Endodermal cell (in vitro differentiated cells): ENCODE data around the gene MEGF11. TPM values are rescaled to one million over a fixed set of nuclear protein-coding genes. Genes with fewer than 3 reads are reported as not detected.

Source experiments
- DNase-seq: peaks from one replicate; pipeline ENCODE4 v3.0.0-alpha.2; 2017
- H3K27ac ChIP-seq: 2 replicates; pipeline ENCODE4 v1.5.1; 2013; ENCODE audit warnings: mild to moderate bottlenecking, low read depth, low read length, moderate library complexity
- H3K27me3 ChIP-seq: 2 replicates; pipeline ENCODE4 v1.6.1; 2013; ENCODE audit warnings: mild to moderate bottlenecking, low read length, moderate library complexity; ENCODE audit not compliant: insufficient read depth, control insufficient read depth, poor library complexity, severe bottlenecking
- H3K36me3 ChIP-seq: 2 replicates; pipeline ENCODE4 v1.7.0; 2013; ENCODE audit warnings: mild to moderate bottlenecking, low read length, moderate library complexity; ENCODE audit not compliant: control insufficient read depth, insufficient read depth
- H3K4me1 ChIP-seq: one replicate; pipeline ENCODE4 v1.7.0; 2013; ENCODE audit warnings: low read length; ENCODE audit not compliant: control insufficient read depth, insufficient read depth
- H3K4me3 ChIP-seq: 2 replicates; pipeline ENCODE4 v1.5.1; 2013; ENCODE audit warnings: mild to moderate bottlenecking, low read length, moderate library complexity
- H3K9ac ChIP-seq: 2 replicates; pipeline ENCODE4 v1.6.1; 2013; ENCODE audit warnings: mild to moderate bottlenecking, low read length, moderate library complexity; ENCODE audit not compliant: poor library complexity, severe bottlenecking; ENCODE audit errors: extremely low read depth
- H3K9me3 ChIP-seq: 2 replicates; pipeline ENCODE4 v1.6.1; 2013; ENCODE audit warnings: mild to moderate bottlenecking, low read length, moderate library complexity; ENCODE audit not compliant: control insufficient read depth
- H3K27ac Mint-ChIP-seq: 2 replicates; pipeline ENCODE4 v1.8.0; 2020; ENCODE audit warnings: mixed read lengths
- H3K27me3 Mint-ChIP-seq: 2 replicates; pipeline ENCODE4 v1.8.0; 2021; ENCODE audit warnings: mild to moderate bottlenecking, mixed read lengths; ENCODE audit not compliant: insufficient read depth
- H3K36me3 Mint-ChIP-seq: 2 replicates; pipeline ENCODE4 v1.8.0; 2020; ENCODE audit warnings: low read depth, mixed read lengths
- H3K4me1 Mint-ChIP-seq: 2 replicates; pipeline ENCODE4 v1.8.0; 2020; ENCODE audit warnings: mixed read lengths
- H3K4me3 Mint-ChIP-seq: 2 replicates; pipeline ENCODE4 v1.8.0; 2020; ENCODE audit warnings: mild to moderate bottlenecking, moderate library complexity, mixed read lengths
- H3K9me3 Mint-ChIP-seq: 2 replicates; pipeline ENCODE4 v1.8.0; 2020; ENCODE audit warnings: mild to moderate bottlenecking, mixed read lengths
- CTCF ChIP-seq: fragments of 200-600 bp; sonication (generic); conservative IDR thresholded peaks from 2 replicates; pipeline ENCODE4 v1.5.0; 2021; ENCODE audit warnings: antibody characterized with exemption, mild to moderate bottlenecking
- WGBS, 2 experiments: methylation state at CpG; one replicate each; pipeline versions ENCODE4 v1.1.5 to v1.1.7; 2013; ENCODE audit warnings: missing lambda C conversion rate in 2 of 2, mixed read lengths in 1 of 2; ENCODE audit not compliant: insufficient coverage in 1 of 2, insufficient read length in 1 of 2; 5-methylcytosine and 5-hydroxymethylcytosine counted together
- total RNA-seq, 2 donors: library from RNA; stranded (reverse); fragmentation: NEBNext Ultra II Directional in 1 of 2; extraction: Animal tissue kit (Norgen Biotek cat#: 25700) in 1 of 2; gene quantifications; 2 replicates in 1 of 2; 3 replicates in 1 of 2; pipeline ENCODE4 v1.2.1, GENCODE V29; 2021

The MEGF11 gene
- total RNA-seq, 2 donors from 2014 or later: 0.73 to 1.2 TPM

GRCh38 chr15:66095871-66096687 is 157.5 kb downstream of the MEGF11 start:
- TF ChIP-seq CTCF: no peak
- H3K27ac Mint-ChIP-seq: peak overlapping the region; percentile 66
- H3K36me3 ChIP-seq: no peaks in the 10 kb centered on the region
- WGBS, 2 experiments: 79 to 82% methylated on average over 10 to 15 of the region's 15 CpGs
- H3K27me3 Mint-ChIP-seq: no peaks in the 10 kb centered on the region
- no peak overlapping the region for H3K9ac ChIP-seq
- H3K9me3 Mint-ChIP-seq: no peaks in the 10 kb centered on the region
- H3K4me3 ChIP-seq: no peak overlapping the region
- H3K4me3 Mint-ChIP-seq: no peak overlapping the region
- no peaks in the 10 kb centered on the region for H3K36me3 Mint-ChIP-seq
- H3K27ac ChIP-seq: peak overlapping the region; percentile 36
- H3K9me3 ChIP-seq: no peaks in the 10 kb centered on the region
- peak; percentile 69 for DNase-seq
- peaks cover 20% of the 10 kb centered on the region for H3K4me1 ChIP-seq
- H3K27me3 ChIP-seq: no peaks in the 10 kb centered on the region
- peaks cover 36% of the 10 kb centered on the region for H3K4me1 Mint-ChIP-seq

DNA sequence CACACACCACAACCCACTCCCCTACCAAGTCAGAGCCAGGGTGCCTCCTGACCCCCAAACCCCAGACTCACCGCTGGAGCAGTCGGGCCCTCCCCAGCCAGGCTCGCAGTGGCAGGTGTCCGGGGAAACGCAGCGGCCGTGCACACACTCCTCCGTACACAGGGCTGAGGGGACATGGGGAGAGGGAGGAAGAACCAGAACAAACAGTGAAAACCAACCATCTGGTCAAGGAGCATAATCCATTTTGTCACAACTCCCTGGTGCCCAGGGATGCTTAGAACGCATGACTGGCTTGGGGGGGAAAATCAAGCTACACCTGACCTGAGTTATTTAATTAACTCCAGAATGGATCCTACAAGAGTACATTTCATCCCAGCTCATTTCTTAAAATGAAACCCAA is 159.2 kb downstream of the MEGF11 start:
- Mint-ChIP-seq H3K27ac (no peak overlapping the region), H3K27me3 (no peaks in the 10 kb centered on the region), H3K4me3 (no peak overlapping the region), H3K9me3 (no peaks in the 10 kb centered on the region), H3K4me1 (peaks cover 22% of the 10 kb centered on the region), H3K36me3 (no peaks in the 10 kb centered on the region)
- WGBS, 2 experiments: 95 to 98% methylated on average over 5 to 9 of the region's 9 CpGs
- no peak for TF ChIP-seq CTCF
- H3K27ac ChIP-seq: no peak overlapping the region
- H3K27me3 ChIP-seq: no peaks in the 10 kb centered on the region
- H3K4me3 ChIP-seq: no peak overlapping the region
- H3K9ac ChIP-seq: no peak overlapping the region
- no peaks in the 10 kb centered on the region for H3K9me3 ChIP-seq
- H3K4me1 ChIP-seq: peaks cover 15% of the 10 kb centered on the region
- H3K36me3 ChIP-seq: no peaks in the 10 kb centered on the region
- no peak for DNase-seq

DNA sequence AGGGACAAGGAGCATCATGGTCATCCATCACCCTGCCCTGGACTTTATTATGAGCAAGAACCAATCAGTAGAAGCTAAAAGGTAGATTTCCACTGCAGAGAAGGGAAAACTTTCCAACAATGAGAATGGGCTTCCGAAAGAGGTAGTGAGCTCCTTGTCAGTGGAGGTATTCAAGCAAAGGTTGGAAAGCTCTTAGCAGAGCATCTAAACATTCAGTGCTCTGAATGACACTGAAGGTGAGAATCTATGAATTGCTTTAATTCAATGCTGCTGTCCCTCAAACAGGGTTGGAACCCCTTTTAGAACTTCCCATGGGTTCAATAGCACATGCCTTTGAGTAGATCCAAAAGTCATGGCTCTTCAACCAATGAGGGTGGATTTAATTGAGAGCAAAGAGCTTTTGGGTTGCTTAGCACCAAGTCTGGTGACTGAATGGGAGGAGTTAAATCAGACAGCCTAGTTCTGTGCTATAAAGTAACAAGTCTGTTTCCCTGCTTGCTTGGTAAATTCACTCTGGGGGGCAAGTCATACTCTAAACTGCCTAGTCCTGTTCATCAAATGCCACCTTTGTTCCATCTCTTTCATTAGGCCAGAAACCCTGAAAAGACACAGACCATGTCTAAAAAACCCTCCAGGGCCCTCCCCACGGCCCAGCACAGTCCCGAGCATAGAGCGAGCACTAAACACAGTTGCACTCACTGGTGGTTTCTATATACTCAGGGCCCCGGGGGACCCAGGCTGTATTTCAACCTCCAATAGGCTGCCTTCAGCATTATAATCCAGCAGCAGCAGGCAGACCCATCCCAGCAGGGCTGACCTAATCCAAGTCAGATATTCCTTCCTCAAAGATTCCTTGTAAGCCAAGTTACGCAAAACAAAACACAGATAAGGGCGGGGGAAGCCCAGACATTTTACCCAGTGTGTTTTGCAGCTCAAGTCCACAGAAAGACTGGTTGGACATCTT is 161.2 kb downstream of the MEGF11 start:
- 89 to 97% methylated on average over 3 to 7 of the region's 7 CpGs for WGBS, 2 experiments
- H3K4me3 Mint-ChIP-seq: no peak overlapping the region
- no peak overlapping the region for H3K27ac Mint-ChIP-seq
- no peak for TF ChIP-seq CTCF
- no peaks in the 10 kb centered on the region for H3K9me3 Mint-ChIP-seq
- Histone ChIP-seq H3K9ac (no peak overlapping the region), H3K27ac (no peak overlapping the region), H3K36me3 (no peaks in the 10 kb centered on the region), H3K9me3 (no peaks in the 10 kb centered on the region), H3K4me1 (peaks cover 15% of the 10 kb centered on the region), H3K4me3 (no peak overlapping the region), H3K27me3 (no peaks in the 10 kb centered on the region)
- H3K27me3 Mint-ChIP-seq: no peaks in the 10 kb centered on the region
- no peak for DNase-seq
- H3K4me1 Mint-ChIP-seq: peaks cover 22% of the 10 kb centered on the region
- no peaks in the 10 kb centered on the region for H3K36me3 Mint-ChIP-seq
